ENCODE measurements around the gene C1orf35. TPM values are rescaled to one million over a fixed set of nuclear protein-coding genes. Genes with fewer than 3 reads are reported as not detected.

The C1orf35 gene
- total RNA-seq, 1 donor from 2014 or later: 14.7 TPM

DNA sequence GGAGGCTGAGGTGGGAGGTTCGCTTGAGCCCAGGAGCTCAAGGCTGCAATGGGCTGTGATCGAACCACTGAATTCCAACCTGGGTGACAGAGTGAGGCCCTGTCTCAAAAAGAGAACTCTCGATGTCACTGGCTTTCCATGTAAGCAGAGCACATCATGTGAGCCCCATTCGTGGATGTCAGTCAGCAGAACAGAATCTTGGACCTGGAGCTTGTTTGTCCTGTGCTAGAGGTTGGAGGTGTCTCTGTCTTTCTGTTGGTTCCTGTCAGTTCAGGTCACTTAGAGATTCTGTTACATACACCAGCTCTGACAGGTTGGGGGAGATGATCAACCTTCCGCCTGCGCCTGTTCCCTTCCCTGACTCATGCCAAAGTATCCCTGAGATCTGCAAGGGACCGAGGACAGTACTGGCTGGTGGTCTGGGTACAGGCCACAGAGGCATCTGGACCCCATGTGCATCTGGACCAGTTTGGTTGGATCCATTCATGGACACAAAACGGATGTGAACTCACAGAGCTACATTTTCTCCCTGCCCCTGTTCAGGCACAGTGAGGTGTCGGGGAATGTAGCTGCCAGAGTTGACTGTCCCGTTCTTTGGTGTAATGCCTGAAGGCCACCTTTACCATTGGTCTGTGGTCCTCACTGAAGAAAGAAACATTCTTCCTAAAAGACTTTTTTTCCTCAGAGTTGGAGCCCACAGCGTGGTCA, 10.6 kb downstream of the C1orf35 start:
- TF ChIP-seq, protein P1, sequence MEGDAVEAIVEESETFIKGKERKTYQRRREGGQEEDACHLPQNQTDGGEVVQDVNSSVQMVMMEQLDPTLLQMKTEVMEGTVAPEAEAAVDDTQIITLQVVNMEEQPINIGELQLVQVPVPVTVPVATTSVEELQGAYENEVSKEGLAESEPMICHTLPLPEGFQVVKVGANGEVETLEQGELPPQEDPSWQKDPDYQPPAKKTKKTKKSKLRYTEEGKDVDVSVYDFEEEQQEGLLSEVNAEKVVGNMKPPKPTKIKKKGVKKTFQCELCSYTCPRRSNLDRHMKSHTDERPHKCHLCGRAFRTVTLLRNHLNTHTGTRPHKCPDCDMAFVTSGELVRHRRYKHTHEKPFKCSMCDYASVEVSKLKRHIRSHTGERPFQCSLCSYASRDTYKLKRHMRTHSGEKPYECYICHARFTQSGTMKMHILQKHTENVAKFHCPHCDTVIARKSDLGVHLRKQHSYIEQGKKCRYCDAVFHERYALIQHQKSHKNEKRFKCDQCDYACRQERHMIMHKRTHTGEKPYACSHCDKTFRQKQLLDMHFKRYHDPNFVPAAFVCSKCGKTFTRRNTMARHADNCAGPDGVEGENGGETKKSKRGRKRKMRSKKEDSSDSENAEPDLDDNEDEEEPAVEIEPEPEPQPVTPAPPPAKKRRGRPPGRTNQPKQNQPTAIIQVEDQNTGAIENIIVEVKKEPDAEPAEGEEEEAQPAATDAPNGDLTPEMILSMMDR (IDR thresholded peaks at IDR 0.05): no peak
- TF ChIP-seq POLR2A (IDR thresholded peaks at IDR 0.05): no peak
- no peak for TF ChIP-seq POLR2AphosphoS5 (IDR thresholded peaks at IDR 0.05; ENCODE audit: insufficient read depth in 1 of 2, low read depth in 1 of 2)
- Histone ChIP-seq H3K27ac (no peak overlapping the region), H3K4me3 (no peak overlapping the region), H3K4me1 (peaks cover 80% of the 10 kb centered on the region), H3K27me3 (no peaks in the 10 kb centered on the region), H3K36me3 (peaks cover 0 to 15% of the 10 kb centered on the region in 2 donors), H3K9me3 (peaks cover 9% of the 10 kb centered on the region)
- no peak for DNase-seq (ENCODE audit: extremely low spot score in 2 of 2)
- intact Hi-C loops (cut with DNase I): no loop called here

DNA sequence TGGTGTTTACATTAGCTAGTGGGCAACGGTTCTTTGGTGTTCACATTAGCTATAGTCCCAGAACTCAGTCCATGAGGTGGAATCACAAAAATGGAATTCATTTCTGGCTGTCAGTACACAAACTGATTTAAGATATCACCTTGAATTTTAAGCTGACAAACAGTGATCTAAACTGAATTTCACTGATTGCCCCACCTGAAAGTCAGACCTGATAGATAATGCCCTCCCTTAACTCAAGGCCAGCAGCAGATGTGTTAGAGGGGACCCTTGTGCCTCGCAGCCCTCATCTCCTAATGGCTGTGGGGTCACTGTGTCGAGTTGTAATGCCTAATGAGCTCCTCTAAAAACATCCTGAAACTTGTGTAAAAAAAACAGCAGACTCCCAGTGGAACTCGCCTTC, 12.0 kb downstream of the C1orf35 start:
- Histone ChIP-seq H3K4me3 (no peak overlapping the region), H3K9me3 (peaks cover 9% of the 10 kb centered on the region), H3K27ac (no peak overlapping the region), H3K27me3 (no peaks in the 10 kb centered on the region), H3K4me1 (peaks cover 81% of the 10 kb centered on the region), H3K36me3 (peaks cover 0 to 5% of the 10 kb centered on the region in 2 donors)
- DNase-seq (ENCODE audit: extremely low spot score in 2 of 2): no peak
- TF ChIP-seq, protein P1 (IDR thresholded peaks at IDR 0.05): no peak
- TF ChIP-seq POLR2A (IDR thresholded peaks at IDR 0.05): no peak
- TF ChIP-seq POLR2AphosphoS5 (IDR thresholded peaks at IDR 0.05; ENCODE audit: insufficient read depth in 1 of 2, low read depth in 1 of 2): no peak
- intact Hi-C loops (cut with DNase I): no loop called here

DNA sequence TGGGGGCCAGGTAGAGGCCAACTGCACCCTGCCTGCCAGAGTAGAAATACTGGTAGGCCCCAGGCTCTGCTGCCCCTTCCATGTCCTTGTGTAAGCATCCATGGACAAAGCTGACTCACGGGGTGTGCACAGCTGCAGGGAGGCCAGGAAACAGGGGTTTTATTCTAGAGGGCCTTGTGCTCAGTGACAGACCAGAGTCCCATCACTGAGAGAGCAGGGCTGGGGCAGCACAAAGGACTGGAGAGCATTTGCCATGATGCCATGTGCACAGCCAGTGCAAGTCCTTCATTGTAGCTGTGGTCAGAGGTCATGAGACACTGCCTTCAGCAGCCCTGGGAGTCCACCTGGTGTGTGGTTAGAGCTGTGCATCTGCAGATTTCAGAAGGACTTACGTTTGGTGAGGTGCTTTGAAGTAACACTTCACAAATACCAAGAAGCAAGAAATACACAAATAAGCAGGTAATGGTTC, 12.5 kb downstream of the C1orf35 start:
- no peak overlapping the region for H3K27ac ChIP-seq
- peaks cover 0 to 5% of the 10 kb centered on the region in 2 donors for H3K36me3 ChIP-seq
- intact Hi-C loops (cut with DNase I): no loop called here
- H3K27me3 ChIP-seq: no peaks in the 10 kb centered on the region
- TF ChIP-seq, protein P1 (IDR thresholded peaks at IDR 0.05): no peak
- no peak for TF ChIP-seq POLR2A (IDR thresholded peaks at IDR 0.05)
- TF ChIP-seq POLR2AphosphoS5 (IDR thresholded peaks at IDR 0.05; ENCODE audit: insufficient read depth in 1 of 2, low read depth in 1 of 2): no peak
- peaks cover 9% of the 10 kb centered on the region for H3K9me3 ChIP-seq
- H3K4me3 ChIP-seq: no peak overlapping the region
- peaks cover 83% of the 10 kb centered on the region for H3K4me1 ChIP-seq
- no peak for DNase-seq (ENCODE audit: extremely low spot score in 2 of 2)

DNA sequence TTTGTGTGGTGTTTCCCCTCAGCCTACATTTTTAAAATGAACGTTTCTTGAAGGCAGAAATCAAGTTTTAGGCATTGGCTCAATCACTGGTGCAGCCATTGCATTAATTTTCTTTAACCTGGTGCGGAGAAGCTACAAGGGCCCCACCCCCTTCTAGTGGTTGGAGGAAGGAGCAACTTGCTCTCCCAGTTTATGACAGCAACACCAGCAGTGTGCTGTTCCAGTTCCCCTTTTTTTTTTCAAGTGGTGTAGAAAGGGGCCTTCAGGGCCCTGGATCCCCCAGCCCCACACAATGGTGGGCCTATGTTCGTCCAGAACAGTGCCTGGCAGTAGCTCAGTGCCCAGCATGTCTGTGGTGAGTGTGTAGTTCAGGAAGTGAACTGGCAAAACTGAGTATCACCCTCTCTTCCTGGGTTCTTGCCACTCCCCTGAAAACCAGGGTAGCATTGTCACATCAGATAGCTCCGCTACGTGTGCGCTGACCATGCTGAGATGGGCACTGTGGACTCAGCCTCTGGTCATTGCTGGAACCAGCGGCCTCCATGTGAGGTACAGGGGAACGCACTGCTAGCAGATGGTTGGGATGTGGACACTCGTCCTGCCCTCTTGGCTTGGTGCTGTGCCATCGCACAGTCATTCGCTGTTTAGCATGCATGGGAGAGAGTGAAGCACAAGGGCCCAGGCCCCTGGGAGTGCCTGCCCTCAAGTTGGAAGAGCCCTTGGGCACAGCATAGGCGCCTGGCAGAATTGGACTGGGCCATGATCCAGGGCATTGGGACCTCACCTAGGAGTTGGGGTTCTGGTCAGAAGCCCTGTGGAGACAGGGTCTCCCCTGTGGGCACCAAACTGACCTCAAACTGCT, 13.4 kb downstream of the C1orf35 start:
- Histone ChIP-seq H3K27ac (no peak overlapping the region), H3K9me3 (peaks cover 8% of the 10 kb centered on the region), H3K4me1 (peaks cover 92% of the 10 kb centered on the region), H3K27me3 (no peaks in the 10 kb centered on the region), H3K36me3 (peaks cover 0 to 5% of the 10 kb centered on the region in 2 donors), H3K4me3 (no peak overlapping the region)
- no peak for DNase-seq (ENCODE audit: extremely low spot score in 2 of 2)
- TF ChIP-seq POLR2AphosphoS5 (IDR thresholded peaks at IDR 0.05; ENCODE audit: insufficient read depth in 1 of 2, low read depth in 1 of 2): no peak
- TF ChIP-seq POLR2A (IDR thresholded peaks at IDR 0.05): no peak
- TF ChIP-seq, protein P1 (IDR thresholded peaks at IDR 0.05): no peak
- intact Hi-C loops (cut with DNase I): loop anchor here (10.0 kb wide), 2 partner anchors 75 to 355 kb away; partner anchors contain the start of genes IBA57, JMJD4 and SNAP47
